Retinal pigment epithelial cell (primary cell): ENCODE results near the gene SNRK.
A peak's percentile ranks its signal among the peaks of the same experiment; 100 is the strongest.

Source experiments
- DNase-seq: peaks from one replicate; pipeline ENCODE4 v3.0.0-alpha.2; 2010; ENCODE audit warnings: low read depth
- H3K4me3 ChIP-seq: 2 replicates; pipeline ENCODE4 v1.5.1; 2011; ENCODE audit warnings: mild to moderate bottlenecking, low read length, control low read depth, moderate library complexity
- CTCF ChIP-seq: conservative IDR thresholded peaks from 2 replicates; pipeline ENCODE4 v1.5.1; 2011; ENCODE audit warnings: low read depth, low read length, control low read depth, inconsistent platforms

Gene SNRK

GRCh38 chr3:43373560-43373928, 87.2 kb downstream of the SNRK start:
- TF ChIP-seq CTCF = no peak
- no peak overlapping the region for H3K4me3 ChIP-seq
- no peak for DNase-seq

GRCh38 chr3:43378066-43378935, 92.0 kb downstream of the SNRK start:
- no peak overlapping the region for H3K4me3 ChIP-seq
- peak; percentile 88 for TF ChIP-seq CTCF
- no peak for DNase-seq

GRCh38 chr3:43379343-43379742, 93.0 kb downstream of the SNRK start:
- no peak for TF ChIP-seq CTCF
- no peak for DNase-seq
- H3K4me3 ChIP-seq = no peak overlapping the region

- no peak overlapping the region for H3K4me3 ChIP-seq
- no peak for TF ChIP-seq CTCF
- DNase-seq = no peak
These were observed 101.8 kb downstream of the SNRK start for GRCh38 chr3:43388175-43388574.

GRCh38 chr3:43388915-43389314, 102.6 kb downstream of the SNRK start:
- no peak overlapping the region for H3K4me3 ChIP-seq
- DNase-seq = no peak

GRCh38 chr3:43389388-43390254, 103.3 kb downstream of the SNRK start:
- H3K4me3 ChIP-seq = no peak overlapping the region
- TF ChIP-seq CTCF = no peak
- no peak for DNase-seq

More at GRCh38 chr3:43388915-43389314, 102.6 kb downstream of the SNRK start:
- TF ChIP-seq CTCF = no peak
